Uterus (tissue), 2 donors: ENCODE results near the gene IQSEC1.

Source experiments
- POLR2A ChIP-seq, 2 donors: fragments of 450-650 bp; IDR thresholded peaks; one replicate each; pipeline ENCODE4 v1.6.1; 2016; ENCODE audit warnings: antibody characterized with exemption in 2 of 2, mild to moderate bottlenecking in 1 of 2, moderate library complexity in 1 of 2
- TF ChIP-seq, protein P1 (sequence below), 4 experiments: fragments of 200-600 bp in 2 of 4; fragments of 450-650 bp in 2 of 4; sonication (generic) in 2 of 4; IDR thresholded peaks; one replicate each; pipeline ENCODE4 v1.5.1; 2016 to 2019; ENCODE audit warnings: antibody characterized with exemption in 4 of 4, mild to moderate bottlenecking in 2 of 4, moderate library complexity in 1 of 4

DNA sequence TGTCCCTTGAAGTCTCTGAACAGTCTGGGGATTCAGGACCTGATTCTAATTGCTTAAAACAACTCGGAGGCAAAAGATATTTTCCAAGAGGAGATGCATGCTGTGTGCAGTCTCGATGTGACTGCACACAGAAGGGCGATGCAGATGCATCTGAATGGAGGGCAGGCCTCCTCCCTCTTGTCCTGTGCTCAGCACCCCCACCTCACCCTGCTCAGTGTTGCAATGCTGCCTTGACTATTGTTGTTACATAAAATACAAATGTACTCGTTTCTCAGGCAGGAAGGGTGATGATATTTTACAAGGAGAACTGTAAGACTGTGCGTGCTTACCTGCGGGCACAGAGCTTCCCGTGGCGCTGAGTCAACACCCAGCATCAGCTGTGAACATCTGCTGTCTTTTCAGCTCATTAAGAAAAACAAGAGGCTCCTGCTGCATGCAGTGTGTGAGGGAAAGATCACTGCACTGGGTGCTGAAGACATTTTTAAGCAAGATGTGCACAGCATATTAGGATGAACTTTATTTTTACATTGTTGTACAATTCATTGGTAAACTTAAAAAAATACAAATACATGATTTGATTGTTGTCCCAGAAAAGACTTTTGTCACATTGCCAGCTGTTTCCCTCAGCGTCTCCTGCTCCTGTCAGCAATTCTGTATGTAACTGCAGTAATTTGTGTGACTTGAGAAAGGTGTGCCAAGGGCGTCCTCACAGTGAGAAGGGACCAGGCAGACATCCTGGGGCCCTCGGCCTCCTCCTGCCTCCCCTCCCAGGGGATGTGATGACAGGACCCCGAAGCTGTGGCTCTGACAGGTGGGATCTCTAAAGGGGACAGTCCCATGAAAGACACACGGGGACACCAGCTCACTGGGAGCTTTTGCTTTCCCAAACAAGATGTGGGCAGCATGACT is 175.6 kb downstream of the IQSEC1 start:
- TF ChIP-seq, protein P1, sequence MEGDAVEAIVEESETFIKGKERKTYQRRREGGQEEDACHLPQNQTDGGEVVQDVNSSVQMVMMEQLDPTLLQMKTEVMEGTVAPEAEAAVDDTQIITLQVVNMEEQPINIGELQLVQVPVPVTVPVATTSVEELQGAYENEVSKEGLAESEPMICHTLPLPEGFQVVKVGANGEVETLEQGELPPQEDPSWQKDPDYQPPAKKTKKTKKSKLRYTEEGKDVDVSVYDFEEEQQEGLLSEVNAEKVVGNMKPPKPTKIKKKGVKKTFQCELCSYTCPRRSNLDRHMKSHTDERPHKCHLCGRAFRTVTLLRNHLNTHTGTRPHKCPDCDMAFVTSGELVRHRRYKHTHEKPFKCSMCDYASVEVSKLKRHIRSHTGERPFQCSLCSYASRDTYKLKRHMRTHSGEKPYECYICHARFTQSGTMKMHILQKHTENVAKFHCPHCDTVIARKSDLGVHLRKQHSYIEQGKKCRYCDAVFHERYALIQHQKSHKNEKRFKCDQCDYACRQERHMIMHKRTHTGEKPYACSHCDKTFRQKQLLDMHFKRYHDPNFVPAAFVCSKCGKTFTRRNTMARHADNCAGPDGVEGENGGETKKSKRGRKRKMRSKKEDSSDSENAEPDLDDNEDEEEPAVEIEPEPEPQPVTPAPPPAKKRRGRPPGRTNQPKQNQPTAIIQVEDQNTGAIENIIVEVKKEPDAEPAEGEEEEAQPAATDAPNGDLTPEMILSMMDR (IDR thresholded peaks at IDR 0.05): no peak
- no peak for TF ChIP-seq POLR2A (IDR thresholded peaks at IDR 0.05)
